Left hindlimb (tissue), 1 donor: ENCODE results near the gene ZNF502.
"Not testable (repeated sequence)": the region's sequence is repeated elsewhere in the genome, so short reads cannot be mapped to it uniquely, and the experiment has no call there.

ENCODE experiments used
- DNase-seq: peaks from one replicate; pipeline ENCODE4 v3.0.0-alpha.2; 2018

ZNF502 gene

DNA sequence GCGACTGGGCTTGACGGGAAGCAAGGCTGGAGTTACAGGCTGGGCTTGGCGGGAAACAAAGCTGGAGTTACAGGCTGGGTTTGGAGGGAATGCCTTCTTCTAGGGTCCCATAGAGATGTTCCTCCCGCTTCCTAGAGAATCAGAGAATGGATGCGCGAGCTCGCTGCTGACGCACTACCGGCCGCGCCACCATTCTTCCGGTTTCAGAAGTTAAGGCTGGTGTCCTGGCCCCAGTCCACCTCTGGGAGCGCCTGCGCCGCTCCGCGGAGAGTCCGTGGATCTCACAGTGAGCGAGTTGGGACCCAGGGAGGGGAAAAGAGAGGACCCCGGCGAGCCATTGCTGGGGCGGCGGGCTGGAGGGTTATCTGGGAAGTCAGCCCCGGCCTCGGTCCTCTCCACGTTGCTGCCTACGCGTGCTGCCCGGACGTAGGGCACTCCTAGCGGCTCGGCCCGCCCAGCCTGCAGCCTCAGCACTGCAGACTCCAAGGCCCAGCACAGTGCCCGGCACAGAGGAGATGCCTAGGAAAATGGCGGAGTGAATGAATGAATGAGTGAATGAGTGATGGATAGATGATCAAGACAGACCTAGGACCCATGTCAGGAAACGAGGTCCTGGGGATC lies at the start of gene ZNF502:
TSS of gene ZNF502 (plus strand) at position 206 of the 621 bp plus-strand sequence. CDS start 7,602 bp downstream, outside the sequence.
- peak; percentile 93 for DNase-seq

DNA sequence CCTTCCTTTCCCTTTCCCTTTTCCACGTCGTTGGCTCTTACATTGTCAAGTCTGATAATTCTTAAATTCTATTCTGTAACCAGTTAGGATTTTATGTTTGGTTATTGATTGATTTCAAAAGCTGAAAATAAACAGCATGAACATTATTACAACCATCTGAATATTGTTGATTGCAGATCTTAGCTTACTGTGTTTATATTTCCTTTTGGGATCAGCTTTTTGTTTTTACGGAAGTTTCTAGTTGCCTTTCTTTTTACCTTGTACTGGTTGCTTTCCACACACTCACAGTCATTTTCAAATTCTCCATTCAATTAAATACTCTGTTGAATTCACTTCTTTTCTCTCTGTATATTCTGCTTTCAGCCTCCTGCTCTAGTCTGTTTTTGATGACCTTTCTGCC lies 47.3 kb upstream of the ZNF502 start:
- DNase-seq: no peak

DNA sequence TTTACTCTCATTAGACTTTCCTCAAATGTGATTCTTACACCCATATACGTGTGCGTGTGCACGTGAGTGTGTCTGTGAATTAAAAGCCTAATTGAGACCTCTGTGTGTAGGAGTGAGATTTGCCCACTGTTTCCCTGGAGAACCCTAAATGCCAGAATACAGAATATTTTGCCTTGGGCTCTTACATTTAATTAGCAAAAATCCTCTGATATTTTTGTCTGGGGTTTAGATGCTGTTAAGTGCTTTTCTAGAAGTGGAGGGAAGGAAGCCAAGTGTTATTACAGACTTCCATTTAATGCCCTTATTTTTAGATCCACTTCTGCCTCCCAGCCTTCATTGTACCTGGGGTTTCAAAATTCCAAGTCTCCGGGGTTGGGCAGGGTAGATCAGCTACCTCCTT lies 46.1 kb upstream of the ZNF502 start:
- DNase-seq: no peak

DNA sequence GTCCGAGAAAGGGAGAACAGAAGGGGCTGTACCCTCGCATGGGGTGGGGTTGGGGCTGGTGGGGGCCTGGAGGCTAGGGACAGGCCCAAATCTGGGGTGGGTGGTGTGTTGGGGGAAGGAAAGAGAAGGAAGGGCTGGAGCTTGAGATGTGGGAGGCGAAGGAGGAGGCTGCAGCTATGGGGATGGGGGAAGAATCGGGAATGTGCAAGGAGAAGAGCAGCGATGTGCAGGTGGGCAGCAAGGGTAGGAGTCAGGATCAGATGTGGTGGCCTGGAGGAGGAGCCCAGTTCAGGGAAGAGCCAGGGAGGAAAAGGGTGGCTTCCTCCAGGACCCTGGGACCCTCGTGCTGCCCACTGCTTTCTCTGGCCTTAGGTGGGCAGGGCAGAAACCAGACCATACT lies 42.7 kb upstream of the ZNF502 start:
- no peak for DNase-seq

DNA sequence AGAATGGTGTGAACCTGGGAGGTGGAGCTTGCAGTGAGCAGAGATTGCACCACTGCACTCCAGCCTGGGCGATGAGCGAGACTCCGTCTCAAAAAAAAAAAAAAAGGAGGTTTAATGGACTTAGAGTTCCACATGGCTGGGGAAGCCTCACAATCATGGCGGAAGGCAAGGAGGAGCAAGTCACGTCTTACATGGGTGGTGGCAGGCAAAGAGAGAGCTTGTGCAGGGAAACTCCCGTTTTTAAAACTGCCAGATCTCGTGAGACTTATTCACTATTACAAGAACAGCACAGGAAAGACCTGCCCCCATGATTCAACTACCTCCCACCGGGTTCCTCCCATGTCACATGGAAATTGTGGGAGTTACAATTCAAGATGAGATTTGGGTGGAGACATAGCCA lies 39.0 kb upstream of the ZNF502 start:
- DNase-seq: not testable (repeated sequence)

DNA sequence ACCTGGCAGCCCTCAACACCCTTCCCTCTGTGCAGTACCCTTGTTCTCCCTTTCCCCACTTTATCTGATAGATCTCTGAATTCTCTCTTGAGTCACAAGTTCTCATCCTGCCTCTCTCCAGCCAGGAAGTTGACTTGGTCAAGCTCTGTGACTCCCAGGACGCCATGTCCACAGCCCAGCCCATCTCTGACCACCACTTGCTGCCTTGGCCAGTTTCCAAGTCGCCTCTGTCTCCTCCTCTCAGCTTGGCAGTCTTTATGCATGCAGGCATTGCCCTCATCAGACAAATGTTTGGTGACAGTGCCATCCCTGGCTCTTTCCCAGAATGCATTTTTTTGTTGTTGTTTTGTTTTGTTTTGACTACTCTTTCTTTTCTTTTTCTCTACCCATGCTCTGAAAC lies 38.2 kb upstream of the ZNF502 start:
- DNase-seq: no peak

DNA sequence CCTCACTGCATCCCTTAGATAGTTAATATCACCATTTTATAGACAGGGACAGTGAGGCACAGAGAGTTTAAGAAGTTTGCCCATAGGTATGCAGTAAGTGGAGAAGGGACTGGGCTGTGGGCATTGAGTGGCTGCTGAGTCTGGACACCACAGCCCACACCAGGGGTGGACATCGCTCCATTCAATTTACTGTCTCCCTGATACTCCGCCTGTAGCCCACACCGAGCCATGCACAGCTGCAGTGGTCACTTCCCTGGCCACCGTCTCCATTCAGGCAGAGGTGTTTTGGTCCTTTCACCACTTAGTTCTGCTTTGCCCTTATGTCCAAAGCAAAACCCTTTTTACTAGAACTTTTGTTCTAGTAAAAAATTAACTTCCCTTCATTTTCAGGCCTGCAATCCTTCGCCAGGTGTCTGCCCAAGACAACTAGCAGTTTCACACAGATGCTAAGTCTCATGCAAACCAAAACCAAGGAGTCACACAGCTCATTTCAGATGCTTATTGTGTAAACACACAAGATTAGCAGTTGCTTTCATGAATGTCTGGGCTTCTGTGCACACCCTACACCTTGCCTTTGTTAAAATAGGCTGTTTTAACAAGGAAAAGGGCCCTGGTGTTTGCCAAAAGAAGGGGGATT lies 33.9 kb upstream of the ZNF502 start:
- DNase-seq: no peak

DNA sequence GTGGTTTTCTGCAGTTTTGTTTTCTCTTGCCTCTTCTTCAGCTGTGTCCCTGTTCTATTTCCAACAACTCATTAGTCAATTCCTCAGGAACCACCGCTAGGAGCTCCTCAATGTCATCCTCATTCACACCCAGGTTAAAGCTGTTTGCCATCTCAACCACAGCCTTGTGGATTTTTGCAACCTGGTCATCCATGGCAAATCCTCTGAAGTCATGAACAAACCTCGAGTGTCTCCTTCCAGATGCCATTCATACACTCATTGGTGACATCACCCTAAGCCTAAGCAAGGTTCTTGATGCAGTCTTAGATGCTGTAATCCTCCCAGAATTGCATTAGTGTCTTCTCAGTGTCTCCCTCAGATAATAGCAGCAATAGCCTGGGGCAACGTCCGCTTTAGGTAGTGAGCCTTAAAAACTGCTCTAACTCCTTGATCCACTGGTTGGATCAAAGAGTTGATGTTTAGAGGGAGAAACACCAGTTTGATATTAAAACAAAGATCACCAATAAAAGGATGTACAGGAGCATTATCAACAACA lies 31.5 kb upstream of the ZNF502 start:
- DNase-seq: no peak

DNA sequence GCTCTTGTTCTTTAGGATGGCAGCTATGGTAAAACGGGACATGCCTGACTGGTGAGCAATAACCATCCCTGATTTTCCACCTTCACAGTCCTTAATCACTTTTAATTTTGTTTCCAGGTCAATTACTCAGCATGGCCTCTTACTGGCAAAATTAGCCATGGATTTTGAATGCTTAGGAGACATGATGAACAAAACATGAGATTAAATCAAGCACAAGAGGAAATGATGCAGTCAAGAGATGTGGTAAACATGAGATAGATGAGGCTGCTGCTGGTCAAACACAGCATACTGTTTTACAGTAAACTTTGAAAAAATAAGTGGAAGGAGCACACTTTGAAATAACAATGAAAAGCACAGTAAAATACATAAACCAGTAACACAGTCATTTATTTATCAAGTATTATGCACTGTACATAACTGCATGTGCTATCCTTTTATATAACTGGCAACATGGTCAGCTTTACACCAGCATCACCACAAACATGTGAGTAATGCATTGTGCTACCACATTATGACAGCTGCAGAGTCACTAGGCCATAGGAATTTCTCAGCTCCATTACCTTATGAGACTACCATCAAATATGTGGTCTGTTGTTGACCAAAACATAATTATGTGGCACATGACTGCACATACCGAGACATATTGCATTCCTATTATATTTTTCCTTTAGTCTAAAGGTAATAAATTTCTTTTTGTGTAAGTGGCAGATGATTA lies 30.1 kb upstream of the ZNF502 start:
- DNase-seq: no peak

DNA sequence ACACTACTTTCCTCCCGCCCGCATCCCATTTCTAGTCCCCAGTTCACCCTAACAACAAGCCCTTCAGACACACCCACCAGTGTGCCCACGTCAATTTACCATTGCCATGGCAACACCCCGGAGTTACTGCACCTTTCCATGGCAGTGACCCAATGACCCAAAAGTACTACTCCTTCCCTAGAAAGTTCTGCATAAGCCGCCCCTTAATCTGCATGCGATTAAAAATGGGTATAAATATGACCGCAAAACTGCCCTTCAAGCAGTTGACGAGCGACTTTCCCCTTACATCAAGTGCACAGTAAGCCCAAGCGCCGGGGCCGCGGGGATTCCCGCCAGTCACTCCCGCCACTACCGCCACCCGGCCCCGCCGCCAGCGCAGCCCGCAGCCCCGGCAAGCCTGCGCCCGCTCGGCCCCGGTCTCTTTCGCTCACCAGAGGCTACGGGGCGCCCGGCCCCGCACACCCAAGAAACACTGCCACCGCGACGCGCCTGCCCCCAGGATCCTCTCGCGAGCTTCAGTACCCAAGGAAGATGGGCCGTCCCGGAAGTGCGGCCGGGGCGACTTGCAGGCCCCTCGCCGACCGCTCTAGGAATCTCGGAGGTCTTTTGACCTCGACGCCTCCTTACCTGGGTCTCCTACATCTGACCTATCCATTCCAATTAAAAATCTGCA lies 27.2 kb upstream of the ZNF502 start:
- DNase-seq: peak; percentile 86

DNA sequence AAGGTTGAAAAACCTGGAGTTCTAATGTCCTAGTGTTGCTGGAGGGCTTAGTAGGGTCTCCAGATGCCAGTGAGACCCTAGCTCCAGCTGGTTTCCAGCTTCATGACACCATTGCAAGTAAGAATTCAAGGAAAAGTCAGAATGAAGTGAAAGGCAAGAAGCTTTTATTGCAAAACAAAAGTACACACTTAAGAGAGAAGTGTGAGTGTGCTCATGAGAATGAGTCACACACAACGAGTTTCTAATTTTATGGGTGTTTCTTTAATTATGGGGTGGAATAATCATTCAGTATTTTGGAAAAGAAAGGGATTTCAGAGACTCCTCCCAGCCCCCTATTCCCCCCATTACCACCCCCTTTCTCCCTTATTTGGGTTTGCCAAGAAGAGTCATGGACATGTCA lies 24.6 kb upstream of the ZNF502 start:
- DNase-seq: no peak

DNA sequence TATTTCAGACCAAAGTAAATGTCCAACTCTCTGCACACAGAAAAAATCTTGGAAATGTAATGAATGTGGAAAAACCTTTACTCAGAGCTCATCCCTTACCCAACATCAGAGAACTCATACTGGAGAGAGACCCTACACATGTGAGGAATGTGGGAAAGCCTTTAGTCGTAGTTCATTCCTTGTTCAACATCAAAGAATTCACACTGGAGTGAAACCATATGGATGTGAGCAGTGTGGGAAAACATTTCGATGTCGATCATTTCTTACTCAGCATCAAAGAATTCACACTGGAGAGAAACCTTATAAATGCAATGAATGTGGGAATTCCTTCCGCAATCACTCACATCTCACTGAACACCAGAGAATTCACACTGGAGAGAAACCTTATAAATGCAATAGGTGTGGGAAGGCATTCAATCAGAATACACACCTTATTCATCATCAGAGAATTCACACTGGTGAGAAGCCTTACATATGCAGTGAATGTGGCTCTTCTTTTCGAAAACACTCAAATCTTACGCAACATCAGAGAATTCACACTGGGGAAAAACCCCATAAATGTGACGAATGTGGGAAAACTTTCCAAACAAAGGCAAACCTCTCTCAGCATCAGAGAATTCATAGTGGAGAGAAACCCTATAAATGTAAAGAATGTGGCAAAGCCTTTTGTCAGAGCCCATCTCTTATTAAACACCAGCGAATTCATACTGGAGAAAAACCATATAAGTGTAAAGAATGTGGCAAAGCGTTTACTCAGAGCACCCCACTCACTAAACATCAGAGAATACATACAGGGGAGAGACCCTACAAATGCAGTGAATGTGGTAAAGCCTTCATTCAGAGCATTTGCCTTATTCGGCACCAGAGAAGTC lies 9.0 kb downstream of the ZNF502 start:
- no peak for DNase-seq

DNA sequence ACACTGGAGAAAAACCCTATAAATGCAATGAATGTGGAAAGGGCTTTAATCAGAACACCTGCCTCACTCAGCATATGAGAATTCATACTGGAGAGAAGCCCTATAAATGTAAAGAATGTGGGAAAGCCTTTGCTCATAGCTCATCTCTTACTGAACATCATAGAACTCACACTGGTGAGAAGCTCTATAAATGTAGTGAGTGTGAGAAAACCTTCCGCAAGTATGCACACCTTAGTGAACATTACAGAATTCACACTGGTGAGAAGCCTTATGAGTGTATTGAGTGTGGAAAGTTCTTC lies 9.6 kb downstream of the ZNF502 start:
- DNase-seq: no peak

DNA sequence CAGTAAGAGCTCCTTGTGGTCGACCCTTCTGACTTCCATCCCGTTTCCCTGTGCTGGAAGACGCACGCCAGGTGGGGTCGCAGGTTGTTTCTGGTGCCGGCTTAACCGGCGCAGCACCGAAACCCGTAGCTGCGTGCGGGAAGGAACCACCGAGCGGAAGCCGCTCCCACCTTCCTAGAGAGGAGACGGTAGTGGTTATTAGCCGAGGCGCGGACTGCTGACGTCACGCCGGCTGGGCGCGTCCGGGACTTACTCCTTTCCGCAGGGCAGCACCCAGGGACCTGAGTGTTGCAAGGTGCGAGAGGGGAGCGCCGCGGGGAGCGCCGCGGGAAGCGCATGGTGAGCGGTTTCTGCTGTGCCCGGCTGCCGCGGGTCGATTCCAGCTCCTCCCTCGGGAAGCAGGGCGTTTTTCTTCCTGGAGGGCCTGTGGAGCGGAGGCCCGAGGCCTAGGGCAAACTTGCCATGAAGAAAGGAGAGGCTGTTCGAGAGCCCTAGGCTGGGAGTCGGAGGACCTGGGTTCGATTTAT lies 17.0 kb downstream of the ZNF502 start, which contains the start of gene ZNF501:
TSS of gene ZNF501 (plus strand) at position 252 of the 527 bp plus-strand sequence. CDS start 4,787 bp downstream, outside the sequence.
- DNase-seq: peak; percentile 95

DNA sequence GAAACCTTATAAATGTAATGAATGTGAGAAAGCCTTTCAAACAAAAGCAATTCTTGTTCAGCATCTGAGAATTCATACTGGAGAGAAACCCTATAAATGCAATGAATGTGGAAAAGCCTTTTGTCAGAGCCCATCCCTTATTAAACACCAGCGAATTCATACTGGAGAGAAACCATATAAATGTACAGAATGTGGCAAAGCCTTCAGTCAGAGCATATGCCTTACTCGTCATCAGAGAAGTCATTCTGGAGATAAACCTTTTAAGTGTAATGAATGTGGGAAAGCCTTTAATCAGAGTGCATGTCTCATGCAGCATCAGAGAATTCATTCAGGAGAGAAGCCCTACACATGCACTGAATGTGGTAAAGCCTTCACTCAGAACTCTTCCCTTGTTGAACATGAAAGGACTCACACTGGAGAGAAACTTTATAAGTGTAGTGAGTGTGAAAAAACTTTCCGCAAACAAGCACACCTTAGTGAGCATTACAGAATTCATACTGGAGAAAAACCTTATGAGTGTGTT lies 22.2 kb downstream of the ZNF502 start:
- no peak for DNase-seq

DNA sequence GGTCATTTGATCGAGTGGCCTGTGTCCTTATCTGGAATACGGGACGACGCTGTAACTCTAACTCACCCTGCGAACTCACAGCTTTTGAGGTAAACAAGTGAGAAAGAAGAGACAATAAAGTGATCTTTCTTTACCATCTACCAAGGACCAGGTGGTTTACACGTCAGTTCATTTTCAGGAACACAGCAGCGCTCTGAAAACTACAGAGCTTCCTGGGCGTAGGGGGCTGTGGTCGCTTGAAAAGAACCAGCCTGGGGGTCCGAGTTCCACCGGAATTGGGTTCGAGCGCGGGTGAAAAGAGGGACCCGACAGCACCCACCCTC lies 48.6 kb downstream of the ZNF502 start:
- no peak for DNase-seq

DNA sequence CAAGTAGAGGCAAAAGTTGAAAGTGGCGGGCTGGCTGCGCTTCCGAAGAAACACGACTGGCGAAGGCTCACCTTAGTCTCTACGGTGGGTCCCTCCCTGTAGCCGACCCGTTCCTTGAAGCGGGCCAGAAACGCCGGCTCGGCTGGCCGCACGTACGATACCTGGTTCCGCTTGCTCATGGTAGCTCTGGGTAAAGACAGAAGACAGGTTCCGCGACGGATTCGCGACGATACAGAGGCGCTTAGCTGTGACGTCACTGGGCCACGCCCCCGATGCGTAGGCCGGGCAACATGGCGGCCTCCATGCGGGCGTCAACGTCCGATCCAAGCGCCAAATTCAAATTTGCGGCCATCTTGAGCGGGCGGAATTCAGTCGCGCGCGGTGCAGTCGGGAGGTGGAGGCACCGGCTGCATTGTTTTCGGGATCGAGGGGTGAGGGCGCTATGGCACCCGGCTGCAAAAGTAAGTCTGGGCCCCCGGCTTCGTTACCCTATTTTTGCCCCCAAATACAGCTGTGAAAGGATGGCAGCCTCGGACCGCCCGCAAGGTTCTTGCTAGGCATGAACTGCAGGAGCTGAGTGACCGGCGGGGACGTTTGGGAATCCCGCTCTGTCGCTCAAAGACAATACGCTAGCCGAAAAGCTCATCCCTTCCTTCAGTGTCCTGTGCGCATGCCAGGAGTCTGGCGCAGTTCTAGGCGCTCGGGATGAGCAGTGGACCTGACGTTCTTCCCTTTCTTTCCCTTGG lies 49.1 kb downstream of the ZNF502 start, which contains the start of the genes KIAA1143 and KIF15:
TSS of gene KIAA1143 (minus strand) at position 196 of the 746 bp plus-strand sequence. CDS start at position 179, 17 bp downstream.
TSS of gene KIF15 (plus strand) at position 371 of the 746 bp plus-strand sequence. CDS start at position 443, 72 bp downstream.
- DNase-seq: peak; percentile 96

DNA sequence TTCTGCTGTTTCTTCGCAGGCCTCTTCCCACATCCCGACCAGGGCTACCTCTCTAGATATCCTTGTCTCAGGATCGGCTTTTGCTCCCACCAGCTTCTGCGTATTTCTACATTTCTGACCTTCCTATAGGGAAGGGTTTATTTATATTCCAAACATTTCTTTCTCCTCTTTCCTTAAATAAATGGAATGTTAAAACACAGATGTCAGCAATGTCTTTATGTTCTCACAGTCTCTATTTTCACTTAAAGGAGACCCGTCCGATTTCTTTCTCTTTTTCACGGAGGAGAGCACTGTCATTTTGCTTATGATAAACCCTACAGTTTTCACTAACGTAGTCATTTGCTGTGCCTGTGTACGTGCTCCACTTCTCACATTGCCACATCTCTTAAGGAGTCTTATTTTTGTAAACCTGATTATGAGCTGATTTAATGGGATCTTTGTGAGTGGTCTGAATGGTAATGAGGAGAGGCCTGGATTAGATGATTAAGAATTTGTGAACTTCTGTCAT lies 49.8 kb downstream of the ZNF502 start:
- no peak for DNase-seq

DNA sequence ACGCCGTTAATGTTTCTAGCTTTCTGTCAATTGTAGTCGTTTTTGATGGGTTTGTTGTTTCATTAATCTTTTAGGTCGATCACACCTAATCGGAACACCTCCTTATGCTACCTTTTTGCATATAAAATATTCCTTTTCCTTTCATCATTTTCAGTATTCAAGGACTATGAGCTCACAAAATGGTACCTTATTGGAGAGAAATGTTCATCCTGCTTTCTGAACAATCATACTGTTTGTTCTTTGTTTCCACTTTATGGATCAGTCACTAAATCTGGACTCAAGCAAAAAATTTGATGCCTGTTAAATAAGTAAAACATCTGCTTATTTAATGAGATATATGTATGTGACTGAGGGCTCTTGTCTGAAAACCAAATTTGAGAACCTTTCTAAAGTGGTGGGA lies 50.2 kb downstream of the ZNF502 start:
- no peak for DNase-seq

DNA sequence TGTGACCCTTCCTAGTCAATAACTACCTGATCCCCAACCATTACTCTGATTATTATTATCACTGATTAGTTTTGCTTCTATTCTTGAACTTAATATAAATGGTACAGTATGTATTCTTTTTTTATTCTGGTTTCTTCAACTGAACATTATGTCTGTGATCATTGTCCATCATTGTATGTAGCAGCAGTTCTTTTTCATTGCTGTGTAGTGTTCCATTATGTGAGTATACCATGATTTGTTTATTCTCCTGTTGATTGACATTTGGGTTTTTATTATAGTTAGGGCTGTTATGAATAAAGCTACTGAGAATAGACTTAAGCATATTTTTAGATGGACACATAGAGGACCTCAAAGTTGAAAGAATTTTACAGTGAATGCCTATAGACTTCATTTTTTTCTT lies 51.8 kb downstream of the ZNF502 start:
- DNase-seq: no peak
